Stimulated activated CD8-positive, alpha-beta memory T cell treated with anti-CD3 and anti-CD28 coated beads, Interleukin-15, amount 100 ng/mL, for 48 hours (primary cell): ENCODE data around the gene DMPK.

Experiments used
- DNase-seq, 2 donors: peaks; one replicate each; pipeline ENCODE4 v3.0.0-alpha.2; 2020; ENCODE audit warnings: low read depth in 2 of 2

Gene DMPK, protein sequence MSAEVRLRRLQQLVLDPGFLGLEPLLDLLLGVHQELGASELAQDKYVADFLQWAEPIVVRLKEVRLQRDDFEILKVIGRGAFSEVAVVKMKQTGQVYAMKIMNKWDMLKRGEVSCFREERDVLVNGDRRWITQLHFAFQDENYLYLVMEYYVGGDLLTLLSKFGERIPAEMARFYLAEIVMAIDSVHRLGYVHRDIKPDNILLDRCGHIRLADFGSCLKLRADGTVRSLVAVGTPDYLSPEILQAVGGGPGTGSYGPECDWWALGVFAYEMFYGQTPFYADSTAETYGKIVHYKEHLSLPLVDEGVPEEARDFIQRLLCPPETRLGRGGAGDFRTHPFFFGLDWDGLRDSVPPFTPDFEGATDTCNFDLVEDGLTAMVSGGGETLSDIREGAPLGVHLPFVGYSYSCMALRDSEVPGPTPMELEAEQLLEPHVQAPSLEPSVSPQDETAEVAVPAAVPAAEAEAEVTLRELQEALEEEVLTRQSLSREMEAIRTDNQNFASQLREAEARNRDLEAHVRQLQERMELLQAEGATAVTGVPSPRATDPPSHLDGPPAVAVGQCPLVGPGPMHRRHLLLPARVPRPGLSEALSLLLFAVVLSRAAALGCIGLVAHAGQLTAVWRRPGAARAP

DNA sequence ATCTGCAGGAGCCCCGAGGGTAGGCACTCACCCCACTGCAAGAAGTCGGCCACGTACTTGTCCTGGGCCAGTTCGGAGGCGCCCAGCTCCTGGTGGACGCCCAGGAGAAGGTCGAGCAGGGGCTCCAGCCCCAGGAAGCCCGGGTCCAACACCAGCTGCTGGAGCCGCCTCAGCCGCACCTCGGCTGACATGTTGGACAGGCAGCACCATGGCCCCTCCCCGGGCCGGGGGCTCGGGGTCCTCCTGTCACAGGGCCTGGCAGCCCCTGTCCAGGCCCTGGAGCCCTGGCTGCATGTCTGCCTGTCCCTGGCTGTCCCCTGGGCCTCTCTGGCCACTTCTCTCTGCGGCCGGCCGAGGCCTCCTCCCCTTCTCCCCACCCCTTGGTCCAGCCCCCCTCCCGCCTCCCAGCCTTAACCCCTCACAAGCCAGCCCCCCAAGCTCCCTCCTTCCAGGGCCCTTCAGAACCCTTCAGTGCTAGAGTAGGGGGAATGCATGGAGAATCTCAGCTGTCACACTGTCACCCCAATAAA is at the start of gene DMPK:
Gene DMPK (minus strand): TSS at position 329 of the 530 bp plus-strand sequence. CDS start 138 bp downstream, at position 191.
- DNase-seq = no peak

DNA sequence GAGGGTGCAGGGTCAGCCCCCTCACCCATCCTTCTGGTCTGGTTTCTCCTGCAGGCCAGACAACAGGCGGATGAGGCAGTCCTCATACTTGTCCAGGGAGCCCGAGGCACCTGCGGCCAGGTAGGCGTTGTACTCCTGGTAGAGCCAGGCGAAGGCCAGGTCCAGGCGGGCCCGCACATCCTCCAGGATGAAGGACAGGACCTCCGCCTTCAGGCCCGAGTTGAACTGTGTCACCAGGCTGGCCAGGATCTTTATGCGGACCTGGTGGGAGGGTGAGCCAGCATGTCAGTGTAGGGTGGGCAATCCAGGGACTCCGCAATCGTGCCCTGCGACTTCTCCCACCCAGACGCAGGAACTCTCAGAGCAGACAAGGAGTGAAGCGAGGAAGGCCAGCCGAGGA is 46.7 kb upstream of the DMPK start:
- DNase-seq = no peak

DNA sequence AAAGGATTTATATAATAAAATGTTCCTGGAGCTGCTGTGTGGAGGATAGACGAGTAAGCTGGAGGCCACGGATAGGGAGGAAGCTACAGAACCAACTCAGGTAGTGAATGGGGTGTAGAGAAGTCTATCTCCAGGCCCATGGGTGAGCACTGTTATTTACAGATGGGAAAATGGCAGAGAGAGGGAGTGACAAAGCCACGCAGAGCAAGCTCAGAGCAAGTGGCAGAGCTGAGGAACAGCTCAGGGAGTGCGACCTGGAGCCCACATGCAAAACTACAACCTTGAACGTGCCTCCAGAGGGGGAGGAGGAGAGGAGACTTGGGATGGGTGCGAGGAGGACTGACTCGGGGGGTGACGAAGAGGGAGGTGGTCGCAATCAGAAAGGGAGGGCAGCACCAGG is 46.2 kb upstream of the DMPK start:
- DNase-seq = no peak

DNA sequence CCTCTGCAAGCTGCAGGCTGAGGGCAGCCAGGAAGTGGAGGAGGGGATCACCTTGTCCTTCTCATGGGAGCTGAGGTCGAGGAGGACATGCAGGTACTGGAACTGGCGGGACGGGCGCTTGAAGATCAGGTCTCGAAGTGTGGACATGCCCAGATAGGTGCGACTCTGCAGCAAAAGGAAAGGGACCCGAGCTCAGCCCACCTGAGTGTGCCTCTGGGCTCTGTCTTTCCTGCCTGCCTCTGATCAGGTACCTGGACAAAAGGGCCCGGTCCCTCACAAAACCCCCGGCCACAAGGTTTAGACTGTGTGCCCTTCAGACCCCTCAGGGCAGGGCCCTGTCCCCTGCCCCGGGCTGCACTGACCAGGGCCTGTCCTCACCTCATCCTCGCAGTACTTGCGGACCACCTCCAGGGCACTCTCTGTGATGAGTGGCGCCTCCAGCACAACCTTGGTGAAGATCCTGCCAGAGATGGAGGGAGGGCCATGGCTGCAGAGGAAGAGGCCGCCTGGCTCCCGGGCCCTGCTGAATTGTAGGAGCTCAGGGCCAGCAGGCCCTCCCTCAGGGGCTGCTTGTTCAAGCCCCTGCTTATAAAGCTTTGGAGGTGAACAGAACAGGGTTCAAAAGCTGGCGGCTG is 45.3 kb upstream of the DMPK start:
- no peak for DNase-seq

DNA sequence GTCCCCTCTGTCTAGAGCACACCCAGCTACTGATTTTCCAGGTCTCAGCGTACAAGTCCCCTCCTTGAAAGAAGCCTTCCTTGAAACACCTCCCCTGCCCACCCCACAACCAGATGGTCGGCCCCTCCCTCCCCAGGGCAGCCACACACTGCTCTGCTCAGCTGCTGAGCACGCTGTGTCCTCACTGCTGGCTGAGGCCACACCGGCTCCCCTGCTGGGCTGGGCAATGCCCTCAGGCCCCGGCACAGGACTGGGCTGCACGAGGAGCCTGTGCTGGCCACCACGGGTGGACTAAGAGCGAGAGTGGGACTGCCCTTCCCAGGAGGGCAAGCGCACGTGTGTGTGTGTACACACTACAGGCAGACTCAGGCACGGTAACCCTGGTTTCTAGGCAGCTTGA is 44.6 kb upstream of the DMPK start:
- DNase-seq = no peak

DNA sequence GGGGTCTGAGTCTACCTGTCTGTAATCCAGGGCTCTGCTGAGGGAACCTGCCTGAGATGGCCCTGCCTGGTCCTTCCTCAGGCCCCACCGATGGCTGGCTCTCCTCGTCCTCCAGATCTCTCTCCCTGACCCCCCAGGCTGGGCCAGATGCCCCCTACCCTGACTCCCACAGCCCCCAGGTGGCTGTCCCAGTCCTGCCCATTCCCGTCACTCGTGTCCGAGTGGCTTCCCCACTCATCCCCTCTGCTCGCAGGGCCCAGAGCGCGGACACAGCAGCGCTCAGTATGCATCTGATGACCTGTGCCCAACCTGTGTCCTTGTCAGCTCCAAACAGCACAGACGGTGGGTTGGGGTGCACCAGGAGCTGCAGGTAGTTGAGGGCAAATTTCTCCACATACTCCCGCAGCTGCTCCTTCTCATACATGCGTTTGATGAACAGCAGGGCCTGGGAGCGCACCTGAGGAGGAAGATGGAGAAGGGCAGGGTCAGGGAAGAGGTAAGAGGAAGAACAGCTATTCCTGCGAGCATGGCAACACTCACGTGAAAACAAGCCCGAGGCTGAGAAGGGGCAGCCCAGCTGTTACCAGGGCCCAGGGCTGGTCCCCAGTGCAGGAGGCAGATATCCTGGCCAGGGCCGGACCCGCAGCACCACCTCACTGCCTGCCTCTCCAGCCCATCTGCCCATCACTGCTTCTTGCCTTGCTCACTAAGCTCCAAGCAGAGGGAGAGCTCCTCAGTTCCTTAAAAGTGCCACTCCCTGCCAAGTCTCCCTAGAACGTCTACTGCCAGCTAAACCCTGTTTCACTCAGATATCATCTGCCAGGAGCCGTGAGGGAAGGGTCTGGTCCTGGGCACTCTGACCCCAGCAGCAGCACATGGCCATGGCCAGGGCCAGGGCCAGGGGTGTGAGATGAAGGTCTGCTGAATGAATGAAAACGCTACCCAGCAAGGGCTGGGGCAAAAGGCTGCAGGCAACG is 43.9 kb upstream of the DMPK start:
- no peak for DNase-seq

DNA sequence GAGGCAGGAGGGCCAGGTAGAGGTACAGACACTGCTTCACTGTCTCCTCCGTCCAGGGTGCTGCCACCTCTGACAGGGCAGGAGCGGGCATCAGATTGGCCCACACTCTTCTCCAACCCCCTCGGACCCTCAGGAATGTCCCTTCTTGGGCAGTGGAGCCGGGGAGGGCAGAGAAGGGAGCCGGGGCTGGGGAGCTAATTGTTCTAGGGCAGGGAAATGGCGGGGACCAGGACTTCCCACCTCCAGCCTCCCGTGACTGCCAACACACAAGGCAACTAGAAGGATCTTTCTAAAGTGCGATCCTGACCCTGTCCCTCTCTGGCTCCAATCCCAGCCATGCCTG is 42.9 kb upstream of the DMPK start:
- no peak for DNase-seq

DNA sequence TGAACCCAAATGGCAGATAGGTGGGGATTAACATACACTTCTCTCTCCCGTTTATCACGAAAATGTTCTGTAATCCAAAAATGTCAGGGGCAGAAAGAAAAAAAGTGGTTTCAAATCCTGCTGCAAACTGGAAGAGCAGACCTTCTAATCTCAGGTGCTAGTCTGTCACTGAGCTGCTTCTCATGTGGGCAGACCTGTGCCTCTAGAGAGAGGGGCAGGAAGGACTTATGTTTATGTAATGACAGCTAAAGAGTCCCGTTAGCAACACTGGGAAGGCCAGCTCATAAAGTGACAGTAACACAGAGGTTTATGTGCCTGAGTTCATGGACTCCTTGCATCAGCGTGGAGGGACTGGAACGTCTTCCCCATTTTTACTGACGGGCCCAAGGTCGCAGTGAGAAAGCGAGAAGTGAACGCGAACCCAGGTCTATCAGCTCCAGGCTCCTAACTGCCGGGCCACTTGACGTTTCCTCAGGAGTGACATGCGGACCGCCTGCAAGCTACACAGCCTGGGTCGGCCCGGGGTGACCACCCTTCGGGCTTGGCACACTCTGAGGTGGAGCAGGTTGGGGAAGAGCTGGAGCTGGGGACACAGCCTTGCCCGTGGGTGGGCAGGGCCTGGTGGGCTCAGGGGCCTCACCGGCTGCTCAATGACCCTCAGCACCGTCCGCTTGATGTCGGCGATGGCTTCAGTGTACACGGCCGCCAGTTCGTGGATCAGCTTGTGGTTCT is 42.4 kb upstream of the DMPK start:
- no peak for DNase-seq

DNA sequence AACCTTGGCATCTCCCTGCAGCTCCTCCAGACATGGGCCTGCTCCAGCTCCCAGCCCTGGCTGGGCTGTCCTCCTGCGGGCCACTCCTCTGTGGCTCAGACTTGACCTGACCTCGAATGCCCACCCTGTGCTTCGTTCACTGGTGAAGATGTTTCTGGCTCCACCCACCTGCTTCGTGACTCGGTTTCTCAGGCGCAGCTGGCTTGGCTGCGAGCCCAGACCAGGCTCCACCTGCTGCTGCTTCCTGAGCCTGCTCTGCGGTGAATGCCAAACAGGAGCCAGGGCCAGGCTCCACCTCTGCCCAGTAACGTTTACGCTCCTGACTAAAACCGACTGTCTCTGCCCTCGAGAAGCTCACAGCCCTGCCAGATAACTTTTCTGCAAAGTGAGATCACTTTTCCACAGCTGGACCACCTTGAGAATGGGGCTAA is 41.8 kb upstream of the DMPK start:
- DNase-seq = no peak

DNA sequence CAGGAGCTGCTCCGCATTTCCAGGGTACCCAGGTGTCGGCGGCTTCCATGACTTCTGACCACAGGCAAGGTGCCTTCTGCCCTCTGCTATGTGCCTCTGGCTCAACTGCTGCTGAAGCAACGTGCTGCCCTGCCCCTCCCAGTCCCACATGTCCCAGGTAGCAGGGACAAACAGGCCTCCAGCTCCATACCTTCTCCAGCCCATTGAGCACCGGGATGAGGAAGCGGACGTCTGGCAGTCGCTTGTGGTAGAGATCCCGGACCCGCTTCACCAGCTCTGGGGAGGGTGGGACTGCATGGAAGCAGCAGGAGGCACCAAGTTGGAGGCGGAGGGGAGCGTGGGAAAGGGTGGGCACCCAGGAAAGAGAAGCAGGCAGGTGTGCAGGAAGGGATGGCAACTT is 40.9 kb upstream of the DMPK start:
- DNase-seq = no peak

DNA sequence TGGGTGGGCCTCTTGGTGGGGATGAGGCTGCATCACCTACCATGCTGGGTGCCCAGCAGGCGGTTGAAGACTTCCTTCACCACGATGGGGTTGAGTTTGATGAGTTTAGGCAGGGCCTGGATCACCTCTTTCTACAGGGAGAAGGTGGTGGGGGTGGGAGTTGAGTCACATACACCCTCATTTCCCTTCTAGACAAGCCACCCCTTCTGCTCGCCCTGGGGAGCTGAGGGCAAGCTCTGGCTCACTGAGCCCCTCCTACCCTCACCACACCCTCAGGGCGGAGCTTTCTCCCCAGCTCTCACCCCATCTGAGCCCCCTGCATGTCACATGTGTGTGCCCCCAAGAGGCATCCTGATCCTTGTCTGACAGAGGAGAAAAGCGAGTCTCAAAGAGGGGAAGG is 40.4 kb upstream of the DMPK start:
- DNase-seq = no peak

DNA sequence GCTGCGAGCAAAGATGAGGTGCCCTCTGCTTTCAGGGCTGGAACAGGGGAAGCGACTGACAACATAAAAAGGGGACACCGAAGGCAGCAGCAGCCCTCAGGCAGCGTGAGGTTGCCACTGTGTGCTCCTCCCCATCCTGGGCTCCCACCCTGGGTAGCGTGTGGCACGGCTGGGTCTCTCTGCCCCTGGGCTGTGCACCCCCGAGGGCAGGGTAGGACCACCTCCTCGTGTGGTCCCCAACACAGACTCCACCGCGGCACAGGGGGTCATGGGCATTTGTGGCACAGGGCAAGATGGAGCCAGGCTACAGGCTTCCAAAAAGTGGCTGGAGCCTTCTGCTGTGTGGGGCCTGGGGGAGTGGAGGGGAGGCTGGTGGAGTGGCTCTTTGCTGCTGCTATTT is 39.3 kb upstream of the DMPK start:
- no peak for DNase-seq

DNA sequence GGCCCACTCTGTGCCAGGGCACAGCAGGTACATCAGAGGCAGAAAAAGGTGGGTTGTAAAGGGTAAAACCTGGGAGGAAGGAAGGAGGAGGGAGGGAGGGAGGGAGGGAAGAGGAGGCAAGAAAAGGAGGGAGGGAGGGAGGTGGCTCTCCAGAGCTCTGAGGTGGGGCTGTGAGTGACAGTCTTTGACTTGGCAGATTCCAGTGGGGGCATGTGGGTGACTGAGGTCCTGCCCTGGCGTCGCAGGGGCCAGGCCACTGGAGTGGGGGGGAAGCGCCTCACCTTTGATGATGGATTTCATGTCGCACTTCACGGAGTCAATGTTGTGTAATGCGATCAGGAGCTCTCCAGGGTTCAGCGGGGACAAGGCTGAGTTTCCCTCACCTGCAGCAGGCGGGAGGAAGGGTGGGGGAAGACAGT is 38.8 kb upstream of the DMPK start:
- no peak for DNase-seq

DNA sequence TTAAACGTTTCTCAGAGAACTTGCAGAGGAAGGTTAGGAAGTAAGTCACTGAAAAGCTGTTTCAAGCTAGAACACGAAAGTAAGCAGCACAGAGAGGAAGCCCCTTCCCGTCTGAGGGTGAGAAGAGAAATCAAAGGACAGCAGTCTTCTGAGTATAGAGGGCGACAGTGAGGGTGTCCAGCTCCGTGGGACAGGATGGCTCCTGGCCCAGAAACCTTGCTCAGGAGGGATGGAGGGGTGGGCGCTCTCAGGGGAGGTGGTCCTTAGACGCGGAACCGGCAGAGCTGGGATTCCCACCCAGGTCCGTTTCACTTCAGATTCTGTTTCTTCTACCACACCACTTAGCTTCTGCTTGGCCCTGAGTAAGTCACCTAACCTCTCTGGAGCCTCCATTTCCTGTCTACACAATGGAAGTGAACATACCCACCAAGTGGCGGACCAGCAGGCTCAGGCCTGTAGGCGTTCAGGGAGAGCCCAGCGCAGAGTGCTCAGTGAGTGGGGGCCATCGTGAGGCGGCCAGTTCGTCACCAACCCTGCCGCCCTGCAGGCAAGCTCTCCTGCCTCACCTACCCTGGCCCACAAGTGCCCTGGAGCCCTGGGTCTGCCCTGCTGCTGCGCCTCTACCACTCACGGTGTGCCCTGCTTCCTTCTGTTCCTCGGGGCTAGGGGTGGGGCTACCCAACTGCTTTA is 38.3 kb upstream of the DMPK start:
- DNase-seq = no peak

DNA sequence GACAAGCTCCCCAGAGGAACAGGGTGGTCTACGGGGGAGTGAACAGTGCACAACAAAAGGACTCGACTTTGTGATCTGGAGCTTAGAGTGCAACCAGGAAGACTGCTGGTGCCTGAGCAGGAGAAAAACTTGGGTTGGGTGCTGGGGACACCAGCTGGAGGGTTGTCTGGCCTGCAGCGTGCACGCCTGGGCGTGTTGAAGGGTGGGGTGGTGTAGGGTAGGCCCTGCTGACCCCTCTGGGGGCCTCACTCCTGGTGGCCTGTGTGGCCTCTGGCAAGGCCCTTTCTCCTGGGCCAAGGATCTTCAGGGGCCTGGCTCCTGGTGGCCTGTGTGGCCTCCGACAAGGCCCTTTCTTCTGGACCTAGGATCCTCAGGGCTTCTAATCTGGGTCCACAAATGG is 37.5 kb upstream of the DMPK start:
- no peak for DNase-seq

DNA sequence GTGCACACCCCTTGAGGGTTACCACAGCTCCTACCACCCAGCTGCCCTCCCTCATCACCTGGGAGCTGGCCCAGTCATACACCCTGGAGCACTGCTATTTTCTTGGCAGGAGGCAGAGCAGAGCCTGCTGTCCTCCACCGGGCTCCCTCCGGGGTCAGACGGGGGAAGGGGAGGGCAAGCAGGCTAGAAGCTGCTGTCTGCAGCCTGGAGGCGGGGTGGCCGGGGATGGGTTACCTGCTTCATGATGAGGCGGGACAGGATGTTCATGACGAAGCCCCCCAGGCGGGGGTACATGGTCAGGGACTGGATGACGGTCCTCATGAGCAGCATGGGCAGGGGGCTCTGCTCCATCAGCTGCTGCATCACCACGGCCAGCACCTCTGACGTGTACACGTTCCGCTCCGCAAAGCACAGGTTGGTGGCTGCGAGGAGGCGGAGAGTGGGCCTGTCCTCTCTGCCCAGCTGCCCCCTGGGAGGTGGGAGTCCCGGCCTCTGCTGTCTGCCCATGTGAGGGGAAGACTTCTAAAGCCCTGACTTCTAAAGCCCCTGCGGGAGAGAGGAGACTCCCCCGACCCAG is 35.5 kb upstream of the DMPK start:
- DNase-seq = no peak

DNA sequence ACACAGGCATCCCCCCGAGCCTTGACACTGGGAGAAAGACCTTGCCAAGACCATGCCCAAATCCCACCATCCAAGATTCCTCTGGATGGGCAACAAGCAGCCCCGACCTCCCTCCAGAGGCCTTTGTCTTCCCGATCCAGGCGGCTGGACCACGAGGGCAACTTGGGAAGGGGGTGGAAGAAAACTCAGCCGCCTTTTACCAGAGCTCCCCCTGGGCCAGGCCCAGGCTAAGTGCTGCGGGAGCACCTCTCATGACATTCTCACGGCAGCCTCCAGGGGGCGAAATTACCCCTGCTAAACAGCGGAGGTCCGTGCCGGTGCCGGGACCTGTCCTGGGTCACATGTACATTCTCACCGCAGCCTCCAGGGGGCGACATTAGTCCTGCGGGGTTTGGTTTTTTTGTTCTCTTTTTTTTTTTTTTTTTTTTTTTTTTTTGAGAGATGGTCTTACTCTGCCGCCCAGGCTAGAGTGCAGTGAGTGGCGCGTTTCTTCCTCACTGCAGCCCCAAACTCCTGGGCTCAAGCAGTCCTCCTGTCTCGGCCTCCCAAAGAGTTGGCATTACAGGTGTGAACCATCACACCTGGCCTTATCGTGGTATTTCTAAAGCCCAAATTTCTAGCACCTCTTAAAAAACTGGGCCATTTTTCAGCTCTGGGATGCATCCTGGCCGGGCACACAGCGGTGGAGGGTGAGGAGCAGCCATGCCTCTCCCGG is 34.9 kb upstream of the DMPK start:
- DNase-seq = peak; percentile 90 to 91

DNA sequence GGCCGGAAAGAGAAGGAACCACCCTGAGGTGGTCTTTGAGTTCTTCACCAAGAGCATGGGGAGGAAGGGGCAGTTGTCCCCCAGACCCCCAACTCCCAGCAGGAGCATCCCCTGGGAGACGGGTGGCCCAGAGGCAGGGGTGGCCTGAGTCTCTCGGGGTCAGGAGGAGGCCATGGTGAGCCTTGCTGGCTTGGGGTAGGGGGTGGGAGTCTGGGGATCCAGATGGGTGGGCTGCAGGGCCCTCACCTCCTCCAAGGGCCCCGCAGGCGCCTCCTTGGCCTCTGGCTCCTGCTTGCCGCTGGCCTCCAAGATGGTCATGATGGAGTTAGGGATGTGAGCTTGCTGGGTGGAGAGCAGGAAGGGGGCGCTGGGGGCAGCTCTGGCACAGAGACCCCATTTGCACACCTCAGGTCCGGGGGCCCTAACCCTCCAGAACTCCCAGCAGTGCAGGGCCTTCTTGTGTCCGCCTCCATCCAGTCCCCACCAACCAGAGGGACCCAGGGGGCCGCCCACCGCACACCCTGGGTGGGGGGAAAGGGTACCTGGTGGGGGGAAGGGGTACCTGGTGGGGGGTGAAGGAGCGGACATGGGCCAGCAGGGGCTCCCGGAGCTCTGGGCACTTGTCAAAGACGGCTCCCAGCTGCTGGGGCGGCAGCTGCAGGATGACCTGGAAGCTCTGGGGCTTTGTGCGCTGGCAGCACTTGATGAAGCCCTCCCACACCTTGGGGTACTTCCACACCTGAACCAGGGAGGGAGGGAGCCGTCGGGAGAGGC is 34.1 kb upstream of the DMPK start:
- DNase-seq = no peak
